AG04450 (cell line): Measurements from ENCODE around the gene BLTP3A. TPM values are rescaled to one million over a fixed set of nuclear protein-coding genes. Genes with fewer than 3 reads are reported as not detected.
A peak's percentile ranks its signal among the peaks of the same experiment; 100 is the strongest.

ENCODE experiments used
- CTCF ChIA-PET: fragments of 300-600, 350-600 bp; formaldehyde crosslinking; extraction: SDS; loops from one replicate; lab custom pipeline; 2022; ENCODE audit warnings: antibody characterized with exemption, inconsistent platforms; lab: Charles Lee
- POLR2A ChIA-PET: fragments of 350-600 bp; formaldehyde crosslinking; extraction: SDS; loops from one replicate; lab custom pipeline; 2021; ENCODE audit warnings: antibody characterized with exemption, inconsistent platforms; lab: Yijun Ruan, JAX
- DNase-seq: peaks from one replicate; pipeline ENCODE4 v3.0.0-alpha.2; 2011; ENCODE audit warnings: low read depth, low spot score
- H3K27ac ChIP-seq: one replicate; pipeline ENCODE4 v1.5.1; 2012; ENCODE audit warnings: low read depth, low read length, control low read depth
- H3K27me3 ChIP-seq: one replicate; pipeline ENCODE4 v1.6.0; 2012; ENCODE audit warnings: low read length; ENCODE audit not compliant: control insufficient read depth, insufficient read depth
- H3K4me3 ChIP-seq: 2 replicates; pipeline ENCODE4 v1.5.1; 2011; ENCODE audit warnings: mild to moderate bottlenecking, low read depth, low read length, control low read depth
- H3K9me3 ChIP-seq: 2 replicates; pipeline ENCODE4 v1.5.1; 2012; ENCODE audit warnings: low read length; ENCODE audit not compliant: control insufficient read depth, insufficient read depth
- CTCF ChIP-seq: IDR thresholded peaks from 2 replicates; pipeline ENCODE4 v1.5.1; 2011; ENCODE audit warnings: low read depth, low read length, control low read depth, inconsistent platforms
- polyA plus RNA-seq: library from polyadenylated mRNA; depleted of rRNA; stranded (reverse); fragments of >200 nt; gene quantifications from 2 replicates; pipeline ENCODE4 v1.2.3, GENCODE V29; 2011

The BLTP3A gene
- polyA plus RNA-seq, 1 experiment: 9.9 TPM

DNA sequence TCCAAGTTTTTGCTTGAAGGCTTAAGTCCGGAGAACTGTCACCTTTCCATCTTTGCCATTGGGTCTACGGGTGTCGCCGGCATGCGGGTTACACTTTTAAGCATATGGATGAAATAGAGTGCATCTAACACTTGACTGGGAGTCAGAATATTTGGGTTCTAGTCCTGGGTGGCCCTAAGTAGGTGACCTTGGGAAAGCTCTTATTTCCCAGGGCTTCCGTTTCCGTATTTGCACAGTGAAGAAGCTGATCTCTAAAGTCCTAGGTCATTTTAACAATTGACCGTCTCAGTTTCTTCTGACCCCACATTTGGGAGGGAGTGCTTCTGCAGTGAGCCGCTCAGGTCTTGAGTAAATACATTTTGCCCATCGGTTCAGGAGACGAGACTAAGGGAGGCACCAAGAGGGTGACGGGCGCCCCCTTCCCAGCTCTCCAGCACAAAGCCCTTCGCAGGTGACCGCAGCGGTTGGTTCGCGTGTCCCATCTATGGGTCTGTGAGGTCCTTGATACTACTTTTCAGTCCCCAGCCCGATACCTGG is 651 bp upstream of the BLTP3A start:
- ChIA-PET POLR2A (interaction anchor here (0.6 to 1.6 kb wide), 2 partner anchors 97 to 225 kb away, joined by 6 to 8 read pairs; partner anchors contain the start of gene TAF11), CTCF (interaction anchor here (1.3 to 1.4 kb wide), 2 partner anchors 9 to 18 kb away, joined by 4 read pairs; no protein-coding TSS in a partner anchor)
- Histone ChIP-seq H3K4me3 (peak overlapping the region; percentile 80), H3K27ac (peak overlapping the region; percentile 21), H3K27me3 (no peaks in the 10 kb centered on the region), H3K9me3 (no peaks in the 10 kb centered on the region; the same call in 1 of the 2 replicates)
- no peak for DNase-seq
- peak; percentile 18; the same call in 1 of the 2 replicates for TF ChIP-seq CTCF

GRCh38 chr6:34792605-34793500 is 970 bp downstream of the BLTP3A start:
- ChIA-PET POLR2A (interaction anchor here (0.6 to 1.6 kb wide), 4 partner anchors 36 to 142 kb away, joined by 3 to 8 read pairs (median 6); partner anchors contain the start of genes SNRPC and TAF11), CTCF (interaction anchor here (0.7 to 1.0 kb wide), 2 partner anchors 141 to 347 kb away, joined by 3 read pairs; no protein-coding TSS in a partner anchor)
- H3K9me3 ChIP-seq: no peaks in the 10 kb centered on the region; the same call in 1 of the 2 replicates
- no peak for TF ChIP-seq CTCF
- H3K4me3 ChIP-seq: peak overlapping the region; percentile 80
- no peak for DNase-seq
- H3K27ac ChIP-seq: peak overlapping the region; percentile 82
- no peaks in the 10 kb centered on the region for H3K27me3 ChIP-seq

- H3K27ac ChIP-seq: no peak overlapping the region
- POLR2A ChIA-PET: no interaction called here
- no peak for DNase-seq
- no peaks in the 10 kb centered on the region for H3K27me3 ChIP-seq
- no peaks in the 10 kb centered on the region; the same call in 1 of the 2 replicates for H3K9me3 ChIP-seq
- CTCF ChIA-PET: no interaction called here
- H3K4me3 ChIP-seq: no peak overlapping the region
- TF ChIP-seq CTCF: no peak
These were observed 2.0 kb downstream of the BLTP3A start for GRCh38 chr6:34793877-34794276.

GRCh38 chr6:34795836-34796425 is 4.0 kb downstream of the BLTP3A start:
- Histone ChIP-seq H3K27ac (no peak overlapping the region), H3K9me3 (no peaks in the 10 kb centered on the region), H3K27me3 (no peaks in the 10 kb centered on the region), H3K4me3 (no peak overlapping the region)
- no peak for DNase-seq
- no peak for TF ChIP-seq CTCF
- ChIA-PET POLR2A (no interaction called here), CTCF (no interaction called here)
